H9 (cell line): ENCODE data around the gene CALM1. TPM values are rescaled to one million over a fixed set of nuclear protein-coding genes. Genes with fewer than 3 reads are reported as not detected.

Experiments
- DNase-seq: peaks from one replicate; pipeline ENCODE4 v3.0.0-alpha.2; 2017
- H2AFZ ChIP-seq: one replicate; pipeline ENCODE4 v1.6.1; 2013; ENCODE audit warnings: mild to moderate bottlenecking, low read length, control low read depth, moderate library complexity
- H2AK5ac ChIP-seq: 2 replicates; pipeline ENCODE4 v1.6.1; 2013; ENCODE audit warnings: low read length, control low read depth, mixed read lengths; ENCODE audit not compliant: insufficient read length
- H2BK120ac ChIP-seq: one replicate; pipeline ENCODE4 v1.6.1; 2013; ENCODE audit warnings: low read depth, mild to moderate bottlenecking, low read length, control low read depth, inconsistent platforms; ENCODE audit not compliant: poor library complexity, severe bottlenecking
- H2BK12ac ChIP-seq: 2 replicates; pipeline ENCODE4 v1.6.1; 2013; ENCODE audit warnings: low read length, control low read depth, mixed read lengths, low read depth; ENCODE audit not compliant: insufficient read length
- H2BK15ac ChIP-seq: 2 replicates; pipeline ENCODE4 v1.6.1; 2013; ENCODE audit warnings: low read depth, low read length, control low read depth
- H2BK20ac ChIP-seq: one replicate; pipeline ENCODE4 v1.6.1; 2013; ENCODE audit warnings: low read depth, mild to moderate bottlenecking, low read length, control low read depth, inconsistent platforms; ENCODE audit not compliant: poor library complexity, severe bottlenecking
- H2BK5ac ChIP-seq: 2 replicates; pipeline ENCODE4 v1.6.1; 2013; ENCODE audit warnings: low read length, control low read depth, mixed read lengths; ENCODE audit not compliant: insufficient read length
- H3K14ac ChIP-seq: 2 replicates; pipeline ENCODE4 v1.6.1; 2013; ENCODE audit warnings: low read length, control low read depth; ENCODE audit not compliant: insufficient read depth
- H3K18ac ChIP-seq: 2 replicates; pipeline ENCODE4 v1.6.1; 2013; ENCODE audit warnings: low read depth, mild to moderate bottlenecking, mixed read lengths, low read length, control low read depth; ENCODE audit not compliant: insufficient read length
- H3K23ac ChIP-seq: 2 replicates; pipeline ENCODE4 v1.6.1; 2013; ENCODE audit warnings: low read length, control low read depth, mixed read lengths, low read depth; ENCODE audit not compliant: insufficient read length
- H3K23me2 ChIP-seq: 2 replicates; pipeline ENCODE4 v1.6.1; 2013; ENCODE audit warnings: low read depth, mild to moderate bottlenecking, mixed read lengths, low read length, control low read depth; ENCODE audit not compliant: insufficient read length, poor library complexity, severe bottlenecking
- H3K27ac ChIP-seq: 2 replicates; pipeline ENCODE4 v1.5.1; 2013; ENCODE audit warnings: low read length, control low read depth, mixed read lengths, low read depth; ENCODE audit not compliant: insufficient read length
- H3K27me3 ChIP-seq: 2 replicates; pipeline ENCODE4 v1.6.1; 2013; ENCODE audit warnings: low read length, control low read depth, inconsistent platforms; ENCODE audit not compliant: insufficient read depth
- H3K4ac ChIP-seq: 2 replicates; pipeline ENCODE4 v1.6.1; 2013; ENCODE audit warnings: low read depth, mild to moderate bottlenecking, control low read depth, inconsistent platforms, low read length, moderate library complexity
- H3K4me1 ChIP-seq: 2 replicates; pipeline ENCODE4 v1.6.1; 2013; ENCODE audit warnings: low read length, control low read depth, inconsistent platforms; ENCODE audit not compliant: insufficient read depth
- H3K4me2 ChIP-seq: 2 replicates; pipeline ENCODE4 v1.6.1; 2013; ENCODE audit warnings: low read length, control low read depth, mixed read lengths; ENCODE audit not compliant: insufficient read length, insufficient read depth
- H3K56ac ChIP-seq: 2 replicates; pipeline ENCODE4 v1.6.1; 2013; ENCODE audit warnings: low read depth, mild to moderate bottlenecking, mixed read lengths, low read length, control low read depth; ENCODE audit not compliant: insufficient read length
- H3K79me1 ChIP-seq: 2 replicates; pipeline ENCODE4 v1.6.1; 2013; ENCODE audit warnings: low read depth, mild to moderate bottlenecking, moderate library complexity, low read length, control low read depth, inconsistent platforms; ENCODE audit not compliant: insufficient read depth, poor library complexity, severe bottlenecking
- H3K79me2 ChIP-seq: 2 replicates; pipeline ENCODE4 v1.6.1; 2013; ENCODE audit warnings: low read length, control low read depth, inconsistent platforms; ENCODE audit not compliant: insufficient read depth
- H3K9ac ChIP-seq: 2 replicates; pipeline ENCODE4 v1.6.1; 2013; ENCODE audit warnings: low read length, control low read depth, mixed read lengths; ENCODE audit not compliant: insufficient read length; ENCODE audit errors: extremely low read depth
- H3K9me3 ChIP-seq: one replicate; pipeline ENCODE4 v1.6.1; 2013; ENCODE audit warnings: low read depth, low read length, inconsistent platforms; ENCODE audit not compliant: control insufficient read depth
- H3T11ph ChIP-seq: one replicate; pipeline ENCODE4 v1.6.1; 2013; ENCODE audit warnings: mild to moderate bottlenecking, low read length, control low read depth, inconsistent platforms
- H4K20me1 ChIP-seq: one replicate; pipeline ENCODE4 v1.6.1; 2013; ENCODE audit not compliant: control insufficient read depth, insufficient read length, insufficient read depth
- H4K5ac ChIP-seq: 2 replicates; pipeline ENCODE4 v1.6.1; 2013; ENCODE audit warnings: low read depth, mild to moderate bottlenecking, mixed read lengths, low read length, control low read depth; ENCODE audit not compliant: insufficient read length
- H4K8ac ChIP-seq: replicated peaks from 2 replicates; pipeline ENCODE4 v1.6.1; 2013; ENCODE audit warnings: low read length, control low read depth, mixed read lengths, low read depth; ENCODE audit not compliant: insufficient read length
- H4K91ac ChIP-seq: 2 replicates; pipeline ENCODE4 v1.6.1; 2013; ENCODE audit warnings: low read depth, mild to moderate bottlenecking, moderate library complexity, mixed read lengths, low read length, control low read depth; ENCODE audit not compliant: insufficient read length
- H3K27ac Mint-ChIP-seq, 3 experiments: 2 replicates in 2 of 3; 3 replicates in 1 of 3; pipeline ENCODE4 v1.8.0; 2020 to 2021; ENCODE audit warnings: mixed read lengths in 3 of 3, mild to moderate bottlenecking in 1 of 3, moderate library complexity in 1 of 3
- H3K27me3 Mint-ChIP-seq: 2 replicates; pipeline ENCODE4 v1.8.0; 2021; ENCODE audit warnings: low read depth, mild to moderate bottlenecking, moderate library complexity, mixed read lengths
- H3K36me3 Mint-ChIP-seq, 3 experiments: 2 replicates in 2 of 3; 3 replicates in 1 of 3; pipeline ENCODE4 v1.8.0; 2020 to 2021; ENCODE audit warnings: low read depth in 3 of 3, mixed read lengths in 3 of 3; ENCODE audit not compliant: insufficient read depth in 1 of 3
- H3K4me1 Mint-ChIP-seq, 2 experiments: 2 replicates each; pipeline ENCODE4 v1.8.0; 2020; ENCODE audit warnings: mixed read lengths in 2 of 2
- H3K4me3 Mint-ChIP-seq, 2 experiments: 2 replicates in 1 of 2; 3 replicates in 1 of 2; pipeline ENCODE4 v1.8.0; 2020 to 2021; ENCODE audit warnings: mild to moderate bottlenecking in 2 of 2, mixed read lengths in 2 of 2, moderate library complexity in 1 of 2
- H3K9me3 Mint-ChIP-seq, 2 experiments: 2 replicates in 1 of 2; 3 replicates in 1 of 2; pipeline ENCODE4 v1.8.0; 2020; ENCODE audit warnings: mild to moderate bottlenecking in 2 of 2, mixed read lengths in 2 of 2, moderate library complexity in 1 of 2
- WGBS: extraction: QIAGEN DNeasy Blood & Tissue Kit; methylation state at CpG from one replicate; pipeline ENCODE4 v1.1.7; 2013; ENCODE audit warnings: missing lambda C conversion rate, low lambda C conversion rate, mixed read lengths; ENCODE audit not compliant: insufficient read length; ENCODE audit errors: extremely low coverage; 5-methylcytosine and 5-hydroxymethylcytosine counted together
- total RNA-seq: library from RNA; stranded (reverse); gene quantifications from 2 replicates; pipeline ENCODE4 v1.2.1, GENCODE V29; 2021
- TF ChIP-seq, protein P1 (sequence below): fragments of 200-600 bp; sonication (generic); conservative IDR thresholded peaks from 3 replicates; pipeline ENCODE4 v1.8.0; 2021; ENCODE audit warnings: antibody characterized with exemption, mild to moderate bottlenecking

The CALM1 gene
- total RNA-seq, 1 experiment from 2014 or later = 354 TPM

GRCh38 chr14:90449411-90449810 lies 52.6 kb downstream of the CALM1 start:
- no peak overlapping the region for H2AFZ ChIP-seq
- no peak for DNase-seq
- peaks cover 5% of the 10 kb centered on the region for H3K9me3 ChIP-seq
- H3K4ac ChIP-seq = no peak overlapping the region
- Mint-ChIP-seq H3K36me3 (0 out of 7 replicates have a peak, but pooled peaks cover 0 to 2% (median 0%) of the 10 kb centered on the region in 3 experiments), H3K9me3 (peaks cover 4 to 7% of the 10 kb centered on the region in 2 experiments; a peak in 4 of 5 replicates), H3K4me3 (no peak overlapping the region), H3K27ac (no peak overlapping the region), H3K27me3 (peaks cover 2% of the 10 kb centered on the region), H3K4me1 (peaks cover 11 to 22% of the 10 kb centered on the region in 2 experiments)
- H2BK12ac ChIP-seq = no peak overlapping the region
- no peaks in the 10 kb centered on the region for H3K79me1 ChIP-seq
- H2BK20ac ChIP-seq = no peak overlapping the region
- no peak overlapping the region for H2BK15ac ChIP-seq
- H3K4me1 ChIP-seq = peaks cover 3% of the 10 kb centered on the region; the same call in 1 of the 2 replicates
- H4K5ac ChIP-seq = no peak overlapping the region
- no peak overlapping the region for H3K4me2 ChIP-seq
- no peak overlapping the region for H3K18ac ChIP-seq
- H3K23me2 ChIP-seq = no peaks in the 10 kb centered on the region
- no peak overlapping the region for H4K91ac ChIP-seq
- no CpG with 5 or more reads among the region's 5 CpGs for WGBS
- no peak overlapping the region for H3T11ph ChIP-seq
- H3K27ac ChIP-seq = no peak overlapping the region
- no peak overlapping the region for H2AK5ac ChIP-seq
- H3K23ac ChIP-seq = no peak overlapping the region
- H3K14ac ChIP-seq = no peak overlapping the region
- no peaks in the 10 kb centered on the region; the same call in 1 of the 2 replicates for H3K27me3 ChIP-seq
- H4K20me1 ChIP-seq = no peaks in the 10 kb centered on the region
- no peak overlapping the region for H2BK120ac ChIP-seq
- H4K8ac ChIP-seq = no peak overlapping the region
- no peak overlapping the region for H2BK5ac ChIP-seq
- H3K9ac ChIP-seq = no peak overlapping the region
- TF ChIP-seq, protein P1, sequence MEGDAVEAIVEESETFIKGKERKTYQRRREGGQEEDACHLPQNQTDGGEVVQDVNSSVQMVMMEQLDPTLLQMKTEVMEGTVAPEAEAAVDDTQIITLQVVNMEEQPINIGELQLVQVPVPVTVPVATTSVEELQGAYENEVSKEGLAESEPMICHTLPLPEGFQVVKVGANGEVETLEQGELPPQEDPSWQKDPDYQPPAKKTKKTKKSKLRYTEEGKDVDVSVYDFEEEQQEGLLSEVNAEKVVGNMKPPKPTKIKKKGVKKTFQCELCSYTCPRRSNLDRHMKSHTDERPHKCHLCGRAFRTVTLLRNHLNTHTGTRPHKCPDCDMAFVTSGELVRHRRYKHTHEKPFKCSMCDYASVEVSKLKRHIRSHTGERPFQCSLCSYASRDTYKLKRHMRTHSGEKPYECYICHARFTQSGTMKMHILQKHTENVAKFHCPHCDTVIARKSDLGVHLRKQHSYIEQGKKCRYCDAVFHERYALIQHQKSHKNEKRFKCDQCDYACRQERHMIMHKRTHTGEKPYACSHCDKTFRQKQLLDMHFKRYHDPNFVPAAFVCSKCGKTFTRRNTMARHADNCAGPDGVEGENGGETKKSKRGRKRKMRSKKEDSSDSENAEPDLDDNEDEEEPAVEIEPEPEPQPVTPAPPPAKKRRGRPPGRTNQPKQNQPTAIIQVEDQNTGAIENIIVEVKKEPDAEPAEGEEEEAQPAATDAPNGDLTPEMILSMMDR = no peak
- no peak overlapping the region for H3K56ac ChIP-seq
- no peaks in the 10 kb centered on the region for H3K79me2 ChIP-seq
